DND-41 (cell line): ENCODE measurements around the gene CFAP92.

ENCODE experiments used
- ATAC-seq: fragments of 200-7000 bp; cut with Tn5 transposase; 3 replicates; pipeline ENCODE4 v1.9.1; 2021; ENCODE audit warnings: low read depth; ENCODE audit not compliant: insufficient read depth
- DNase-seq: peaks from one replicate; pipeline ENCODE4 v3.0.0-alpha.2; 2020
- H2AFZ ChIP-seq: 2 replicates; pipeline ENCODE4 v1.6.0; 2012; ENCODE audit warnings: low read depth, low read length
- H3K27ac ChIP-seq: 2 replicates; pipeline ENCODE4 v1.5.1; 2012; ENCODE audit warnings: low read length, inconsistent platforms
- H3K27me3 ChIP-seq: fragments of 200-600 bp; sonication (generic); 2 replicates; pipeline ENCODE4 v1.6.0; 2012; ENCODE audit warnings: low read length, mild to moderate bottlenecking, inconsistent platforms; ENCODE audit not compliant: insufficient read depth, poor library complexity
- H3K36me3 ChIP-seq: 2 replicates; pipeline ENCODE4 v1.5.1; 2012; ENCODE audit warnings: low read length, inconsistent platforms; ENCODE audit not compliant: insufficient read depth
- H3K4me1 ChIP-seq: 2 replicates; pipeline ENCODE4 v1.5.1; 2012; ENCODE audit warnings: mild to moderate bottlenecking, low read length; ENCODE audit not compliant: insufficient read depth
- H3K4me2 ChIP-seq: 2 replicates; pipeline ENCODE4 v1.6.0; 2012; ENCODE audit warnings: mild to moderate bottlenecking, moderate library complexity, low read length, inconsistent platforms; ENCODE audit not compliant: insufficient read depth
- H3K4me3 ChIP-seq, 2 experiments: fragments of 200-600 bp in 1 of 2; shearing (Covaris generic) in 1 of 2; 2 replicates each; pipeline ENCODE4 v1.5.1; 2012 to 2016; ENCODE audit warnings: inconsistent platforms in 2 of 2, low read length in 2 of 2, mild to moderate bottlenecking in 2 of 2, low read depth in 1 of 2, moderate library complexity in 1 of 2
- H3K79me2 ChIP-seq: 2 replicates; pipeline ENCODE4 v1.6.0; 2012; ENCODE audit warnings: low read length, inconsistent platforms; ENCODE audit not compliant: insufficient read depth
- H3K9ac ChIP-seq: 2 replicates; pipeline ENCODE4 v1.6.0; 2012; ENCODE audit warnings: low read depth, mild to moderate bottlenecking, inconsistent platforms, low read length, moderate library complexity
- H3K9me3 ChIP-seq: 2 replicates; pipeline ENCODE4 v1.5.1; 2012; ENCODE audit warnings: low read length, moderate library complexity, mild to moderate bottlenecking, inconsistent platforms; ENCODE audit not compliant: insufficient read depth, severe bottlenecking
- H4K20me1 ChIP-seq: 2 replicates; pipeline ENCODE4 v1.6.0; 2012; ENCODE audit warnings: low read length; ENCODE audit not compliant: insufficient read depth
- EZH2 ChIP-seq: IDR thresholded peaks from 3 replicates; pipeline ENCODE4 v1.6.1; 2012; ENCODE audit warnings: borderline replicate concordance, low read depth, mild to moderate bottlenecking, moderate library complexity, low read length, inconsistent platforms; ENCODE audit not compliant: severe bottlenecking
- TF ChIP-seq, protein P1 (sequence below): IDR thresholded peaks from 2 replicates; pipeline ENCODE4 v1.5.1; 2012; ENCODE audit warnings: borderline replicate concordance, low read length, moderate library complexity, mild to moderate bottlenecking; ENCODE audit not compliant: poor library complexity, severe bottlenecking; ENCODE audit errors: extremely low read depth

Gene CFAP92

GRCh38 chr3:129036222-129037092 lies 42.6 kb upstream of the CFAP92 start:
- no peaks in the 10 kb centered on the region for H3K4me1 ChIP-seq
- H4K20me1 ChIP-seq, result no peaks in the 10 kb centered on the region
- no peak overlapping the region for H3K4me3 ChIP-seq
- no peaks in the 10 kb centered on the region for H3K36me3 ChIP-seq
- H2AFZ ChIP-seq, result no peak overlapping the region
- DNase-seq, result no peak
- H3K4me2 ChIP-seq, result no peak overlapping the region
- H3K79me2 ChIP-seq, result no peaks in the 10 kb centered on the region
- no peaks in the 10 kb centered on the region for H3K9me3 ChIP-seq
- no peak overlapping the region for H3K27ac ChIP-seq
- no peak overlapping the region for H3K9ac ChIP-seq
- no peak for ATAC-seq
- H3K27me3 ChIP-seq, result no peaks in the 10 kb centered on the region
- TF ChIP-seq EZH2, result no peak
- TF ChIP-seq, protein P1, sequence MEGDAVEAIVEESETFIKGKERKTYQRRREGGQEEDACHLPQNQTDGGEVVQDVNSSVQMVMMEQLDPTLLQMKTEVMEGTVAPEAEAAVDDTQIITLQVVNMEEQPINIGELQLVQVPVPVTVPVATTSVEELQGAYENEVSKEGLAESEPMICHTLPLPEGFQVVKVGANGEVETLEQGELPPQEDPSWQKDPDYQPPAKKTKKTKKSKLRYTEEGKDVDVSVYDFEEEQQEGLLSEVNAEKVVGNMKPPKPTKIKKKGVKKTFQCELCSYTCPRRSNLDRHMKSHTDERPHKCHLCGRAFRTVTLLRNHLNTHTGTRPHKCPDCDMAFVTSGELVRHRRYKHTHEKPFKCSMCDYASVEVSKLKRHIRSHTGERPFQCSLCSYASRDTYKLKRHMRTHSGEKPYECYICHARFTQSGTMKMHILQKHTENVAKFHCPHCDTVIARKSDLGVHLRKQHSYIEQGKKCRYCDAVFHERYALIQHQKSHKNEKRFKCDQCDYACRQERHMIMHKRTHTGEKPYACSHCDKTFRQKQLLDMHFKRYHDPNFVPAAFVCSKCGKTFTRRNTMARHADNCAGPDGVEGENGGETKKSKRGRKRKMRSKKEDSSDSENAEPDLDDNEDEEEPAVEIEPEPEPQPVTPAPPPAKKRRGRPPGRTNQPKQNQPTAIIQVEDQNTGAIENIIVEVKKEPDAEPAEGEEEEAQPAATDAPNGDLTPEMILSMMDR, result no peak

- Histone ChIP-seq H3K4me1 (no peaks in the 10 kb centered on the region), H3K27ac (no peak overlapping the region), H3K36me3 (no peaks in the 10 kb centered on the region), H2AFZ (no peak overlapping the region), H3K4me3 (no peak overlapping the region), H3K79me2 (no peaks in the 10 kb centered on the region), H3K9ac (no peak overlapping the region), H3K4me2 (no peak overlapping the region), H3K9me3 (no peaks in the 10 kb centered on the region), H3K27me3 (no peaks in the 10 kb centered on the region), H4K20me1 (no peaks in the 10 kb centered on the region)
- no peak for TF ChIP-seq EZH2
- TF ChIP-seq, protein P1, result no peak
- ATAC-seq (no peak), DNase-seq (no peak)
Observed at GRCh38 chr3:129035360-129036221, 41.7 kb upstream of the CFAP92 start.

GRCh38 chr3:129034642-129035041 lies 40.8 kb upstream of the CFAP92 start:
- Histone ChIP-seq H3K27ac (no peak overlapping the region), H3K79me2 (no peaks in the 10 kb centered on the region), H3K4me3 (no peak overlapping the region), H3K9me3 (no peaks in the 10 kb centered on the region), H2AFZ (peak overlapping the region; percentile 25; the same call in 1 of the 2 replicates), H4K20me1 (no peaks in the 10 kb centered on the region), H3K4me1 (no peaks in the 10 kb centered on the region), H3K4me2 (no peak overlapping the region), H3K9ac (no peak overlapping the region), H3K36me3 (no peaks in the 10 kb centered on the region), H3K27me3 (no peaks in the 10 kb centered on the region)
- DNase-seq (peak; percentile 27), ATAC-seq (peak; percentile 58; the same call in 2 of the 3 replicates)
- TF ChIP-seq, protein P1, result no peak
- TF ChIP-seq EZH2, result no peak
